ENCODE data around the gene PTPRT.

GRCh38 chr20:42067174-42067573 lies 1122.5 kb downstream of the PTPRT start:
- TF ChIP-seq CTCF (IDR thresholded peaks at IDR 0.05) (no peak), POLR2A (IDR thresholded peaks at IDR 0.05) (no peak)
